Measurements from ENCODE around the gene MAP3K8.

- TF ChIP-seq SP1 (CRISPR knock-in tag; conservative IDR thresholded peaks at IDR 0.05) = no peak
- TF ChIP-seq CTCF (IDR thresholded peaks at IDR 0.05) = no peak
- TF ChIP-seq MAX (CRISPR knock-in tag; IDR thresholded peaks at IDR 0.05) = no peak
- TF ChIP-seq KAT7 (CRISPR knock-in tag; IDR thresholded peaks at IDR 0.05; ENCODE audit: borderline replicate concordance) = no peak
- TF ChIP-seq ELF4 (CRISPR knock-in tag; IDR thresholded peaks at IDR 0.05; ENCODE audit: low read depth) = no peak
- TF ChIP-seq TEAD4 (CRISPR knock-in tag; IDR thresholded peaks at IDR 0.05) = no peak
Measured at GRCh38 chr10:30510932-30511700, 77.1 kb downstream of the MAP3K8 start.
